ENCODE data around the gene BCAS3.

The BCAS3 gene

GRCh38 chr17:61208301-61209105 lies 530.9 kb downstream of the BCAS3 start:
- DNase-seq = no peak

- DNase-seq = no peak
Observed at GRCh38 chr17:61209106-61209439, 531.4 kb downstream of the BCAS3 start.

- DNase-seq = no peak
Observed at GRCh38 chr17:61209525-61209924, 531.9 kb downstream of the BCAS3 start.

- no peak for DNase-seq
Observed at GRCh38 chr17:61211236-61211635, 533.6 kb downstream of the BCAS3 start.

- DNase-seq = no peak
Observed at GRCh38 chr17:61212655-61213054, 535.0 kb downstream of the BCAS3 start.

- no peak for DNase-seq
Observed at GRCh38 chr17:61214753-61215152, 537.1 kb downstream of the BCAS3 start.

- no peak for DNase-seq
Observed at GRCh38 chr17:61216066-61216465, 538.4 kb downstream of the BCAS3 start.

GRCh38 chr17:61217878-61218437 lies 540.3 kb downstream of the BCAS3 start:
- DNase-seq = no peak

GRCh38 chr17:61218438-61218837 lies 540.8 kb downstream of the BCAS3 start:
- DNase-seq = no peak

GRCh38 chr17:61219460-61219859 lies 541.8 kb downstream of the BCAS3 start:
- no peak for DNase-seq

- peak in 1 of 2 donors; percentile 4 for DNase-seq
Observed at GRCh38 chr17:61221181-61221580, 543.5 kb downstream of the BCAS3 start.

GRCh38 chr17:61221597-61222471 lies 544.2 kb downstream of the BCAS3 start:
- peak; percentile 12 to 56 for DNase-seq

GRCh38 chr17:61223725-61224124 lies 546.1 kb downstream of the BCAS3 start:
- no peak for DNase-seq

- DNase-seq = no peak
Observed at GRCh38 chr17:61225178-61225882, 547.7 kb downstream of the BCAS3 start.

GRCh38 chr17:61227866-61228265 lies 550.2 kb downstream of the BCAS3 start:
- DNase-seq = no peak

- no peak for DNase-seq
Observed at GRCh38 chr17:61230461-61230860, 552.8 kb downstream of the BCAS3 start.

- DNase-seq = no peak
Observed at GRCh38 chr17:61230972-61231820, 553.5 kb downstream of the BCAS3 start.

GRCh38 chr17:61232871-61233270 lies 555.2 kb downstream of the BCAS3 start:
- no peak for DNase-seq

- no peak for DNase-seq
Observed at GRCh38 chr17:61233991-61234750, 556.5 kb downstream of the BCAS3 start.

- DNase-seq = no peak
Observed at GRCh38 chr17:61235001-61235826, 557.6 kb downstream of the BCAS3 start.
